Natural killer cell (primary cell): ENCODE data around the gene ZG16. TPM values are rescaled to one million over a fixed set of nuclear protein-coding genes. Genes with fewer than 3 reads are reported as not detected.
"Not testable (repeated sequence)": the region's sequence is repeated elsewhere in the genome, so short reads cannot be mapped to it uniquely, and the experiment has no call there.

Source experiments
- ATAC-seq, 3 donors: fragments of 150-1000 bp in 2 of 3; fragments of 200-7000 bp in 1 of 3; cut with Tn5 transposase; 1 replicate in 1 of 3; 2 replicates in 2 of 3; pipeline ENCODE4 v1.10.0; 2021; ENCODE audit warnings: mild to moderate bottlenecking in 2 of 3, moderate library complexity in 2 of 3
- DNase-seq, 2 donors: peaks; one replicate each; pipeline versions ENCODE4 v3.0.0 to v3.0.0-alpha.2; 2013 to 2021; ENCODE audit warnings: mixed read lengths in 1 of 2
- H3K27ac ChIP-seq: one replicate; pipeline ENCODE4 v1.5.1; 2013; ENCODE audit warnings: mild to moderate bottlenecking, low read length
- H3K27me3 ChIP-seq: one replicate; pipeline ENCODE4 v1.6.1; 2013; ENCODE audit warnings: low read length; ENCODE audit not compliant: control insufficient read depth, insufficient read depth
- H3K36me3 ChIP-seq: one replicate; pipeline ENCODE4 v1.6.1; 2013; ENCODE audit warnings: low read length; ENCODE audit not compliant: control insufficient read depth, insufficient read depth
- H3K4me1 ChIP-seq: one replicate; pipeline ENCODE4 v1.6.1; 2013; ENCODE audit warnings: low read length; ENCODE audit not compliant: control insufficient read depth, insufficient read depth
- H3K4me3 ChIP-seq: one replicate; pipeline ENCODE4 v1.5.1; 2013; ENCODE audit warnings: low read length
- H3K9me3 ChIP-seq: one replicate; pipeline ENCODE4 v1.6.1; 2013; ENCODE audit warnings: low read length; ENCODE audit not compliant: control insufficient read depth, insufficient read depth
- H3K27ac Mint-ChIP-seq, 2 donors: one replicate each; pipeline ENCODE4 v1.8.0; 2022; ENCODE audit warnings: mild to moderate bottlenecking in 2 of 2, mixed read lengths in 2 of 2, moderate library complexity in 1 of 2
- H3K27me3 Mint-ChIP-seq, 2 donors: one replicate each; pipeline ENCODE4 v1.8.0; 2022; ENCODE audit warnings: low read depth in 2 of 2, mixed read lengths in 2 of 2
- H3K36me3 Mint-ChIP-seq: one replicate; pipeline ENCODE4 v1.8.0; 2022; ENCODE audit warnings: mixed read lengths
- H3K4me1 Mint-ChIP-seq, 2 donors: one replicate each; pipeline ENCODE4 v1.8.0; 2022; ENCODE audit warnings: mixed read lengths in 2 of 2
- H3K4me3 Mint-ChIP-seq: one replicate; pipeline ENCODE4 v1.8.0; 2022; ENCODE audit warnings: mild to moderate bottlenecking, moderate library complexity, mixed read lengths
- H3K9me3 Mint-ChIP-seq, 2 donors: one replicate each; pipeline ENCODE4 v1.8.0; 2022; ENCODE audit warnings: mixed read lengths in 2 of 2
- CTCF ChIP-seq: fragments of 200-600 bp; IDR thresholded peaks from one replicate; pipeline ENCODE4 v1.8.0; 2022; ENCODE audit warnings: antibody characterized with exemption
- WGBS: methylation state at CpG from one replicate; pipeline ENCODE4 v1.1.7; 2013; ENCODE audit warnings: missing lambda C conversion rate; ENCODE audit not compliant: insufficient coverage; 5-methylcytosine and 5-hydroxymethylcytosine counted together
- intact Hi-C: fragments of 100-400 bp; cut with micrococcal nuclease; formaldehyde crosslinking; loops from one replicate; pipeline ENCODE4 v1.14.2; 2022
- total RNA-seq, 4 donors: library from RNA; stranded (reverse); fragments of 120-200 nt in 1 of 4; gene quantifications; one replicate each; pipeline versions ENCODE4 v1.2.3 to v1.2.4, GENCODE V29; 2013 to 2022

ZG16 gene
- total RNA-seq, 3 donors from 2014 or later (not counting 1 experiment from before 2014, with no cell fraction given): not detected

GRCh38 chr16:29774730-29775129 is 3.3 kb upstream of the ZG16 start:
- Histone ChIP-seq H3K36me3 (no peaks in the 10 kb centered on the region), H3K4me3 (no peak overlapping the region), H3K27me3 (no peaks in the 10 kb centered on the region), H3K27ac (no peak overlapping the region), H3K4me1 (no peaks in the 10 kb centered on the region), H3K9me3 (no peaks in the 10 kb centered on the region)
- TF ChIP-seq CTCF: no peak
- no peak for DNase-seq
- intact Hi-C loops: no loop called here
- Mint-ChIP-seq H3K9me3 (no peaks in the 10 kb centered on the region), H3K4me1 (peaks cover 0 to 5% of the 10 kb centered on the region in 2 donors), H3K4me3 (no peak overlapping the region), H3K27me3 (no peaks in the 10 kb centered on the region), H3K36me3 (no peaks in the 10 kb centered on the region), H3K27ac (no peak overlapping the region)
- no peak for ATAC-seq
- 89% methylated on average over 5 of the region's 5 CpGs for WGBS

GRCh38 chr16:29775742-29776408 is 2.2 kb upstream of the ZG16 start:
- peaks cover 0 to 5% of the 10 kb centered on the region in 2 donors for H3K4me1 Mint-ChIP-seq
- DNase-seq (no peak), ATAC-seq (no peak)
- no peak overlapping the region for H3K27ac ChIP-seq
- intact Hi-C loops: no loop called here
- no peak for TF ChIP-seq CTCF
- H3K4me1 ChIP-seq: no peaks in the 10 kb centered on the region
- no peak overlapping the region for H3K4me3 Mint-ChIP-seq
- no peak overlapping the region for H3K27ac Mint-ChIP-seq
- no peaks in the 10 kb centered on the region for H3K27me3 Mint-ChIP-seq
- H3K36me3 ChIP-seq: no peaks in the 10 kb centered on the region
- WGBS: 93% methylated on average over 2 of the region's 4 CpGs
- no peaks in the 10 kb centered on the region for H3K9me3 Mint-ChIP-seq
- H3K9me3 ChIP-seq: no peaks in the 10 kb centered on the region
- no peaks in the 10 kb centered on the region for H3K36me3 Mint-ChIP-seq
- no peaks in the 10 kb centered on the region for H3K27me3 ChIP-seq
- no peak overlapping the region for H3K4me3 ChIP-seq

GRCh38 chr16:29779474-29779873 is 1.4 kb downstream of the ZG16 start:
- no peaks in the 10 kb centered on the region for H3K27me3 Mint-ChIP-seq
- H3K4me3 Mint-ChIP-seq: no peak overlapping the region
- DNase-seq: no peak
- Histone ChIP-seq H3K36me3 (no peaks in the 10 kb centered on the region), H3K27ac (no peak overlapping the region), H3K9me3 (no peaks in the 10 kb centered on the region), H3K27me3 (no peaks in the 10 kb centered on the region), H3K4me3 (no peak overlapping the region), H3K4me1 (no peaks in the 10 kb centered on the region)
- 94% methylated on average over 10 of the region's 10 CpGs for WGBS
- H3K9me3 Mint-ChIP-seq: no peaks in the 10 kb centered on the region
- intact Hi-C loops: no loop called here
- ATAC-seq: no peak
- H3K27ac Mint-ChIP-seq: no peak overlapping the region
- no peak for TF ChIP-seq CTCF
- no peaks in the 10 kb centered on the region for H3K36me3 Mint-ChIP-seq
- H3K4me1 Mint-ChIP-seq: peaks cover 0 to 5% of the 10 kb centered on the region in 2 donors

- H3K9me3 ChIP-seq, H3K36me3 Mint-ChIP-seq, H3K27ac Mint-ChIP-seq, H3K4me3 ChIP-seq, H3K9me3 Mint-ChIP-seq, H3K4me1 Mint-ChIP-seq, intact Hi-C loops, H3K27me3 ChIP-seq, H3K36me3 ChIP-seq, H3K4me3 Mint-ChIP-seq, H3K27me3 Mint-ChIP-seq, H3K27ac ChIP-seq, DNase-seq, ATAC-seq: not testable (repeated sequence)
- H3K4me1 ChIP-seq: peaks cover 10% of the 10 kb centered on the region
- 94% methylated on average over 9 of the region's 13 CpGs for WGBS
Observed at GRCh38 chr16:29783094-29783953, 5.3 kb downstream of the ZG16 start.
